ENCODE results near the gene UPK1A.

DNA sequence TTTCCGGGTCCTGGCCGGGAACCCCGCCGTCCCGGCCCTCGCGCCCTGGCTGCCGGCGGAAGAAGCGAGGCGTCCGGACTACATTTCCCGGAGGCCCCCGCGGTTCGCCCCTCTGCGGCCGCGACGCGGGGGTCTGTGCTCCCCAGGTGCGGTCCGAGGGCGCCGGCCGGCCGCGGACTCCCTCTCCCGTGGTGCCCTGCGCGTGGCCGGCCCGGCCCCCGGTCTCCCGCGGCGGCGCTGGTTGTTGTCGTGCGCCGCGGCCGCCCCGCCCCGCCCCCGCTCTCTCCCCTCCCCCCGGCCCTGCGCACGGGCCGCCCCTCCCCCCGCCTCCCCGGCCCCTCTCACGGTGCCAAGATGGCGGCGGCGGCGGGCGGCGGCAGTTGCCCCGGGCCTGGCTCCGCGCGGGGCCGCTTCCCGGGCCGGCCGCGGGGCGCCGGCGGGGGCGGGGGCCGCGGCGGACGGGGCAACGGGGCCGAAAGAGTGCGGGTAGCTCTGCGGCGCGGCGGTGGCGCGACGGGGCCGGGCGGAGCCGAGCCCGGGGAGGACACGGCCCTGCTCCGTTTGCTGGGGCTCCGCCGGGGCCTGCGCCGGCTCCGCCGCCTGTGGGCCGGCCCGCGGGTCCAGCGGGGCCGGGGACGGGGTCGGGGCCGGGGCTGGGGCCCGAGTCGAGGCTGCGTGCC is 51.5 kb downstream of the UPK1A start, which contains the start of gene KMT2B:
- TF ChIP-seq, protein P1, sequence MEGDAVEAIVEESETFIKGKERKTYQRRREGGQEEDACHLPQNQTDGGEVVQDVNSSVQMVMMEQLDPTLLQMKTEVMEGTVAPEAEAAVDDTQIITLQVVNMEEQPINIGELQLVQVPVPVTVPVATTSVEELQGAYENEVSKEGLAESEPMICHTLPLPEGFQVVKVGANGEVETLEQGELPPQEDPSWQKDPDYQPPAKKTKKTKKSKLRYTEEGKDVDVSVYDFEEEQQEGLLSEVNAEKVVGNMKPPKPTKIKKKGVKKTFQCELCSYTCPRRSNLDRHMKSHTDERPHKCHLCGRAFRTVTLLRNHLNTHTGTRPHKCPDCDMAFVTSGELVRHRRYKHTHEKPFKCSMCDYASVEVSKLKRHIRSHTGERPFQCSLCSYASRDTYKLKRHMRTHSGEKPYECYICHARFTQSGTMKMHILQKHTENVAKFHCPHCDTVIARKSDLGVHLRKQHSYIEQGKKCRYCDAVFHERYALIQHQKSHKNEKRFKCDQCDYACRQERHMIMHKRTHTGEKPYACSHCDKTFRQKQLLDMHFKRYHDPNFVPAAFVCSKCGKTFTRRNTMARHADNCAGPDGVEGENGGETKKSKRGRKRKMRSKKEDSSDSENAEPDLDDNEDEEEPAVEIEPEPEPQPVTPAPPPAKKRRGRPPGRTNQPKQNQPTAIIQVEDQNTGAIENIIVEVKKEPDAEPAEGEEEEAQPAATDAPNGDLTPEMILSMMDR (IDR thresholded peaks at IDR 0.05) = no peak
- no peak for TF ChIP-seq POLR2A (IDR thresholded peaks at IDR 0.05; ENCODE audit: low read depth)

Measured in esophagus muscularis mucosa (tissue), 3 donors.